Measurements from ENCODE around the gene RAB10.
"Not testable (repeated sequence)": the region's sequence is repeated elsewhere in the genome, so short reads cannot be mapped to it uniquely, and the experiment has no call there.

RAB10 gene

DNA sequence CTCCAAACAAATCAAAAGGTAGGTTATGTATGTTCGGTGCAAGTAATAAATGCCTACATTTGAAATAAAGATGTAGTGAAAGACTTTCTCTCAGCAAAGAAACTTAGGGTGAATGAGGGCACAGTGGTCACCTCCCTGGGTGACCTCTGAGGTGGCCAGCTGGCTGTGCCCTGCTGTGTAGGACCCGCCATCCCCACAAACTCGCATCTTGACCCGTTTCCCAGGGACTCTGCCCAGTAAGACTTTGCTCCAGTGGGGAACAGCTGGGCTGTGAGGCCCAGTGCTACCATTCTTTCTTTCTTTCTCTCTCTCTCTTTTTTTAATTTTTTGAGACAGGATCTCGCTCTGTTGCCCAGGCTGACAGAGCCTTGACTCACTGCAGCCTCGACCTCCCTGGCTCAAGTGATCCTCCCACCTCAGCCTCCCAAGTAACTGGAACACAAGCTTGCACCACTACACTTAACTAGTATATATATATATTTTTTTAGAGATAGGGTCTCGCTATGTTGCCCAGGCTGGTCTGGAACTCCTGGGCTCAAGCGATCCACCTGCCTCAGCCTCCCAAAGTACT is 130.8 kb downstream of the RAB10 start:
- FAIRE-seq, result no peak

DNA sequence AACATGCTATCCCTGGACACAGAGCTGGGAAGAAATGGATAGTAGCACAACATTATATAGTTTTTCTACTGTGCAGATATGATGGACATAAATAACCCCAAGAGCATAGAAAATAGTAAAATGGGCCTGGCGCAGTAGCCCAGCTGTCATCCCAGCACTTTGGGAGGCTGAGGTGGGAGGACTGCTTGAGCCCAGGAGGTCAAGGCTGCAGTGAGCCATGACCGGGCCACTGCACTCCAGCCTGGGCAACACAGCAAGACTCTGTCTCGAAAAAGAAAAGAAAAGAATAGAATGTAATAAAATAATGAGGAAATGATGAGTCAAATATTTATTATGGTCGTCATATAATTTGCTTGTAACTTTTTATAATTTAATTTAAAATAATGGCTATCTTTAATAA is 131.5 kb downstream of the RAB10 start:
- FAIRE-seq, result no peak

DNA sequence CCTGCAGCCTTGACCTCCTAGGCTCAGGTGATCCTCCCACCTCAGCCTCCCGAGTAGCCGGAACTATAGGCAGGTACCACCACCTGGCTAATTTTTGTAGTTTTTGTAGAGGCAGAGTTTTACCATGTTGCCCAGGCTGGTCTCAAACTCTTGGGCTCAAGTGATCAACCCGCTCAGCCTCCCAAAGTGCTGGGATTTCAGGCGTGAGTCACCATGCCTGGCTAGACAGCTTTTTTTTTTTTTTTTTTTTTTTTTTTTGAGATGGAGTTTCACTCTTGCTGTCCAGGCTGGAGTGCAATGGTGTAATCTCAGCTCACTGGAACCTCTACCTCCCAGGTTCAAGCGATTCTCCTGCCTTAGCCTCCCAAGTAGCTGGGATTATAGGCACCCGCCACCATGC is 132.7 kb downstream of the RAB10 start:
- not testable (repeated sequence) for FAIRE-seq

DNA sequence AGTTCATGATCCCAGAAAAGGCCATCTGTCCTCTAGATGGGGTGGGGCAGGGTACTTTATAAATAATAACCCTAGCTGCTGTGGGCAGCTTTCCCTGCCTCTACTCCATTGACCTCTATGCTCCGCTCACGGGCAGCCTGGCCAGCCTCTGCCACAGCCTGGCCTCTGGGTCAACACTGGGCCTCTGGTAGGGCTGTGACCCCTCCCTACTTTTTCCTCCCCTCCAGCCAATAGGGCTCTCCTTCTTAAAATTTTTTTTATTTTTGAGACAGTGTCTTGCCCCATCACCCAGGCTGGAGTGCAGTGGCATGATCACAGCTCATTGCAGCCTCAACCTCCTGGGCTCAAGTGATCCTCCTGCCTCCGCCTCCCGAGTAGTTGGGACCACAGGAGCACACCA is 134.9 kb downstream of the RAB10 start:
- FAIRE-seq, result no peak

DNA sequence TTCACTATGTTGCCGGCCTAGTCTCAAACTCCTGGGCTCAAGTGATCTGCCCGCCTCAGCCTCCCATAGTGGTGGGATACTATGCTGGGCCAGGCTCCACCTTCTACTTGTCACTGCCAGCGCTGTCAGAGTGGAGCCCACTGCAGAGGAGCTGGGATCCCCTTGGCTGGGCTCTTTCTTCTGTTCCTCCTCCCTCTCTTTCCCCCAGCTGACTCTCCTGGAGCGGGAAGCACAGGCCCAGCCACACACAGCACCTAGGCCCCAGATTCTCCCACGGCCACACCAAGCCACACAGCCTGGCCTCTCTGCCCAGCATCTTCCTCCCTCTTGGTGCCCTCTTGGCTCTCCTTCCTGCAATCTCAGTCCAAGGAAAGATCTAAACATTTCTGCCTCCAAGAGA is 135.3 kb downstream of the RAB10 start:
- no peak for FAIRE-seq

DNA sequence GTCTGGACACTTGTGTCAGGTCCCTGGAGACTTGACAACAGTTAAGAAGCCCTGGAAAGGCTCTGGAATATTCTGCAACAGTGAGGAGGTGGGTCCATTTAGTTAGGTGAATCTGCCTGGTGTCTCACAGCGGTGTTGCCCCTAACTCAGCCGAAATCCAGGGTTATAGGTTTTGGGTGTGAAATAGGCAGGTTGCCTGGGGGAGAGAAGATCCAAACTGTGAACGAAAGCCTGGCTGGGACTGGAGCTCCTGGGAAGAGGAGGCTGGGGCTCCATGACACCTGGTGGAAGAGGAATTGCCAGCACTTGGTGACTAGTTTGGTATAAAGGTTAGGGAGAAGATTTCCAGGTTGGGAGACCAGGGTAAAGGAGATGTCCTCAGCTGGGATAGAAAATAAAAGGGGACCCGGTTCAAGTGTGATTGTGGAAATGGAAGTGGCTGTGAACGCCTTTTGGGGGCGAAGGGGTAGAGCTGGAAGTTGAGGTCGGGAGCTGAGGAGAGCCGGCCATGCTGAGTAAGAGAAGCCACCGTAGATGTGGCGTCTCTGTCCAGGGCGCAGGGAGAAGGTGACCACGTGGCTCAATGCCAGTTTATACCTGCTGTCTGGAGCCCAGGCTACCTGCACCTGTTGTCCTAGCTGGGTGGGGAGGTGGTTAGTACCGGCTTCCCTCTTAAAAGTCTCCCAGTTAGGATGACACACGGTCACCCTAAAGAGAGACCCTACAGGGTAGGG is 136.0 kb downstream of the RAB10 start:
- no peak for FAIRE-seq

DNA sequence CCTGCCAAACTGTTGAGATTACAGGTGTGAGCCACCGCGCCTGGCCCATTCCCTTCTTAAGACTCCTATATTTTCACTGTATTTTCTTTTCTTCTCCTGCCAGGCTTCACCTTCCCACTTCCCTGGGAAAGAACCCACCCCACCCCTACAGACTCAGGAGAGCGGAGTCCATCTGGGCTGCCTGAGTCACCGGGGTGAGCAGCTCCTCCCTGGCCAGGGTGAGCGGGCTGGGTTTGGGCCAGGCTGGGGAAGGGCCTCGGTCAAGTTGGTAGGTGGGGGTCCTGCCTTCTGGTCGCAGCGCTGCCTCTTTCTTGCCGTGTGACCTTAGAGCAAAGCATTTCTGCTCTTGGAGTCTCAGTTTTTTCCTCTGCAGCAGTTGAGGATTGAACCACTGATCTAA is 136.9 kb downstream of the RAB10 start:
- FAIRE-seq, result no peak

DNA sequence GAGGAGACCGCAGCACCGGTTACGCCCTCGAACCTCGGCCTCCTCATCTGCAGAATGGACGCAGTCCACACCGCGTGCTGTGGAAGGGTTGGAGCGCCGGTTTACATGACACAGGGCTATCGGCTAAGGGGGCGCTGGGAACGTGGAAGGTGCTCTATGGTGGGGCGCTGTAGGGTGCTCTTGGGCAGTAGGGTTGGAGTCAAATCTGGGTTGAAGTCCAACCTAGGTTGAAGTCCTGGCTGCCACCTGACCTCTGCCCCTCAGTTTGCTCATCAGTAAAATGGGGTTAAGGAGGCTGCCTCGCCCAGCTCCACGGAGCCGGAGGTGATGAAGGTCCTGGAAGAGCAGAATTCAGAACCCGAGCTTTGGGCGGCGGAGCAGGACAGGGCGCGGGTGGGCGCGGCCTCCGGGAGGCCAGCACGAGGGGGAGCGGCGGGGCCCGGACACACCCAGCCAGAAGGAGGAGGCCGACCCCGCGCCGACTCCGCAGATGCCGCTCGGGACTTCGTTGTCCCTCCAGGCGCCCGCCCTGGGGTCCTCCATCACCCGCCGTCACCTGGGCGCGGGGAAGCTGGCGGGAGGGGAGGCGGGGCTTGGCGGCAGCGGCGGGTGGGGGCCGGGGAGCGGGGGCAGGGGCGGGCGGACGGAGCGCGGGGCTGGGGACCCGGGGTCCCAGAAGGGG is 138.4 kb downstream of the RAB10 start:
- FAIRE-seq, result no peak

DNA sequence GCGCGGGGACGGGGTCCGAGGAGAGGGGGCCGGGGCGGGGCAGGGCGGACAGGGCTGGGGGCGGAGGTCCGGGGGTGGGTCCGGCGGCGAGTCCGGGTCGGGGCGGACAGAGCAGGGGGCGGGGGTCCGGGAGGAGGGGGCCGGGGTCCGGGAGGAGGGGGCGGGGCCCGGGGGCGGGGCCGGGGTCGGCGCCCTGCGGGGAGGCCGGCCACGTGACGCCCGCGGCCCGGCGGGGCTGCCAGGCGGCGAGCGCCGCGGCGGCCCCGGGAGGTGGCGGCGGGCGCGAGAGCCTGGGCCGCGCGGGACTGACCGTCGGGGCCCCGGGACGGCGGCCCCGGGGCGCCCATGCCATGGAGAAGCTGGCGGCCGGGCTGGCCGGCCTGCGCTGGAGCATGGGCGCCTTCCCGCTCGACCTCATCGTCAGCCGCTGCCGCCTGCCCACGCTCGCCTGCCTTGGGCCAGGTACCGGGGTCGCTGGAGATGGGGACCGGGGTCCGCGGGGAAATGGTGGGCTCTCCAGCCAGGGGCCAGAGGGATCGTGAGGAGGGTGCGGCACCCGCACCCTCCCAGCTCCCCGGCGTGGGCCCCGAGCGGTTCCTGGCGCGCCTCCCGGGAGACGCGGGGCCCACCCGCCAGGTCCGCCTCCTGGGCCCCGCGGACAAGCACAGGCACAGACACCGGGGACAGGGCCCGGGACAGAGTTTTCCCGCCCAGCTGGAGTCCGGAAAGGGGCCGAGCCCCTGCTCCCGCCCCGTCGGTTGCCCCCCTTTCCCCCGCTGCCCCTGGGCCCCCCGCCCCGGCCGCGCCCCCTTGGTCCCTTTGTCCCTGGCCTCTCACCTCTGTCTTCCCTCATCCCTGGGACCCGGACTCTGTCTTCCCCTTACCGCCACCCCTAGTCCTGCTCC is 139.2 kb downstream of the RAB10 start, which contains the start of gene GAREM2:
TSS of gene GAREM2 (plus strand) at position 218 of the 905 bp plus-strand sequence. CDS start at position 351, 133 bp downstream.
- no peak for FAIRE-seq

DNA sequence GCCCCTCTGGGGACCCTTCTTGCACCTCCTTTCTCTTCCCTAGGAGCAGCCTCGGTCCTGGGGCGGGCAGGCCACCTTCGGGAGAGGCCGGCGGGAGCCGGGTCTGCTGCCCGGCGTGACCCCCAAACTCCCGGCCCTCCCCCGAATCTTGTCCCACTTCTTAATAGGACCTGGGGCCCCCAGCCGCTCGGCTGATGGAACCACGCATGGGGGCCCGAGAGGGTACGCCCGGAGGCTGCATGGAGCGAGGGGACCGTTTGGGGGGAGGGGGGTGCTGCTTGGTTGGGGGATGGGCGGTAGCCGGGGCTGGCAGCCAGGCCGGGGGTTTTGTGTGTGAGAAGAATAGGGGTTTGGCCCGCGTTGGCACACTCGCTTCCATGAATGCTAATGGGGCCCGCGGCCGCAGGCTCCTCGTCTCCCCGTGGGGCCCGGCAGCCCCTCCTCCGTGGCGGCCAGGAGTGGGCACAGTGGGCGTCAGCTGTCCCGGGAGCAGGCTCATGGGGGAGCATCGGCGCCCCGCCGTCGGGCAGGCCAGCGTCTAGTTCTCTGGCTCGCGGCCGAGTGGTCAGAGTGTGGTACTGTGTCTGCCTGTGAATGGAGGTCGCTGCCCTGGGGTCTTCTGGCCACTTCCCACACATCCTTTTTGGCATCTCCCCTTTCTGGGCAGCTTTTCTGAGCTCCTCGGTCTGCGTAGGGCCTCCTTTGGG is 140.0 kb downstream of the RAB10 start:
- FAIRE-seq, result no peak

DNA sequence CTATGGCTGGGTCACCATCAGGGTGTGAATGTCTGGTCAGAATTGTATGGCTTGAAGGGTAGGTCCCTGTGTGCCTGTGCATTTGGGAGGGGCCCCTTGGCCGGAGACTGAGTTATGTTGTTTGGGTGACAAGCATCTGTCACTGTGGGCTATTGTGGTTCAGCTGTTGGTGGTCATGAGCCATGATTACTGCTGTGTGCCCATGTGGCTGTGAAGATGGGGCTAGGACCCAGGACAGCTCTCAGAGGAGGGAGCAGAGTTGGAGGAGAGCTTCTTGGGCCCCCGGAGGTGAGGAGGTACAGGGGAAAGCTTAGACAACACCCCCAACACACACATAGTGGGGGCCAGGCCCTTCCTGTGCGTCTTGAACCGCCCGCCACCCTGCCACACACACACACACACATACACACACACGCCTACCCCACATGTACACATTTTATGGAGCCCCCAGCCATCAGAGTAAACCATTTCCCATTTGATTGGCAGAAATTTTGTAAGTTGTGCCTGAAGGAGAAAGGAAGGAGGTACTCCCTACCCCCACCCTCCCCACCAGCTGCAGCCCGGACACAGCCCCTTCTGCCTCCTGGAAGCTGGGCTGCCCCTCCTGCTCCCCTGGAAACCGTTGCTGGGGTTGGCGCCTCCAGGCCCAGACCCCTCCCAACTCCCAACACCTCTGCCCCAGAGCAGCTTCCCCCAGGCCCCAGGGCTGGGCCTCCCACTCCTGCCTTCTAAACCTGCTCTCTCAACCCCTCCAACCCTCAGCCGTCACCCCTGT is 141.0 kb downstream of the RAB10 start:
- FAIRE-seq, result no peak

DNA sequence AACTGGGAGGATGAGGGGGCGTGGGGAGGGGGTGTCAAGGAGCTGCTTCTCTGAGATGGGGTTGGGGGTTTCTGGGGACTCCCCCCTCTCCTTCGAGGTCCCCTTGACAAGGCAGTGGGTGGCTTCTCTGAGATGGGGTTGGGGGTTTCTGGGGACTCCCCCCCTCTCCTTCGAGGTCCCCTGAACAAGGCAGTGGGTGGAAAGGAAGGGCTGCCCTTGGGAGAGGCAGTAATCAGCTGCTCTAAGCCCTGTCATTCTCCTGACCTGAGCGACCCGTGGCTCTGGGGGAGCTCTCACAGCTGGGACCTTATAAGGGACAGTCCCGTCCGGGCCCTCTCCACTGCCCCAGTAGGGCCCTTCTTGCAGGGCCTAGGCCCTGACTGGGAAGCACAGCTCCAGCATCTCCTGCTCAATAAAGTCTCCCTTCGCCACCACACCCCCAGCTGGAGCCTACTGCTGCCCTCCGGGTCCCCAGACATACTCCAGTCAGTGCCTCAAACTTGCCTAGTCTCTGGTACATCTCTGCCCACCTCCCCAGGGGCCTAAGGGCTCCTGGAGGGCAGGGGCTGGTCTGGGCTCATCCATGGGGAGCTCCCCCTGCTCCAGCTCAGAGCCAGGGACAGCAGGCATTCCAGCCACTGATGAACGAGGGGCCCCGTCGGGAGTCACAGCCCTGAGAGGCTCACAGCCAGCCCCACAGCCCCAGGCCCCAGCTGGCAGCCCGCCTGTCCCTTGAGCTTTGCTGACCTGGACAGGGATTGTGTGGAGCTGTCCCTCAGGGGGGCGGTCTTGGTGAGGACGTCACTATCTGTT is 141.8 kb downstream of the RAB10 start:
- FAIRE-seq, result no peak

DNA sequence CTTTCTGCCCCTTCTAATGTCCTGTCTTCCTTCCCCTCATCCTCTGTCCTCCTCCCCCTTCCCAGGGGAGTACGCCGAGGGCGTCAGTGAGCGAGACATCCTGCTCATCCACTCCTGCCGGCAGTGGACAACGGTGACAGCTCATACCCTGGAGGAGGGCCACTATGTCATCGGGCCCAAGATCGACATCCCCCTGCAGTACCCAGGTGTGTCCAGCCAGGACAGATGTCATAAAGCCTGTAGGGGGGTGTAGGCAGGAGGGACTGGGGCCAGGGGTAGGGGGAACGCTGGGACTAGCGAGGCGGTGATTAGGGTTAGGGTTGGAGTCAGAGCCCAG is 142.4 kb downstream of the RAB10 start:
- FAIRE-seq, result no peak

DNA sequence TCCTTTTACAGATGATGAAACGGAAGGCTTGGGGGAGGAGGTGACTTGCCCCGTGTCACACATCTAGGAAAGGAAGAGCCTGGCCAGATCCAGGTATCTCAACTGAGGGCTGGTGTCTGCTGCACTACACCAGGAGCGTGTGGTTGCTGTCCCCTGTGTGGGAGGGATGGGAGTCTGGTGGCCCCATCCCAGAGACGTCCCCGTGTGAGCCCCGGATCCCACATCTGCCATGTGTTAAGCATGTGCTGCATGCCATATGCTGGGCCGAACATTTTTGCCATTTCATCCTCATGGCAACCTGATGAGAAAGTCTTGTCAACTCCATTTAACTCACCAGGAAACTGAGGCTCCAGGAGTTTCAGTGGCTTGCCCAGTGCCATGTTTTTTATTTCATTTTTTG is 143.2 kb downstream of the RAB10 start:
- FAIRE-seq, result no peak

DNA sequence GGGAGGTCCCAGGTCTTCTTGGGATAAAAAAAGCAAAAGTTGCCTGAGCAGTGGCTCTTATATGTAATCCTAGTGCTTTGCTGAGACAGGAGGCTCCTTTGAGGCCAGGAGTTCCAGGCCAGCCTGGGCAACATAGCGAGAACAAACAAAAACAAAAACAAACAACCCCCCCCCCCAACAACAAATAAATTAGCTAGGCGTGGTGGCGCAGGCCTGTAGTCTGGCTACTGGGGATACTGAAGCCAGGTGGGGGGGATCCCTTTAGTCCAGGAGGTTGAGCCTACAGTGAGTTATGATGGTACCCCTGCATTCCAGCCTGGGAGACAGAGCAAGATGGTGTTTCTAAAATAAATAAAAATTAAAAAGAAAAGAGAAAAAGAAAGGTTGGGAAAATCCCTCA is 144.4 kb downstream of the RAB10 start:
- FAIRE-seq, result no peak

DNA sequence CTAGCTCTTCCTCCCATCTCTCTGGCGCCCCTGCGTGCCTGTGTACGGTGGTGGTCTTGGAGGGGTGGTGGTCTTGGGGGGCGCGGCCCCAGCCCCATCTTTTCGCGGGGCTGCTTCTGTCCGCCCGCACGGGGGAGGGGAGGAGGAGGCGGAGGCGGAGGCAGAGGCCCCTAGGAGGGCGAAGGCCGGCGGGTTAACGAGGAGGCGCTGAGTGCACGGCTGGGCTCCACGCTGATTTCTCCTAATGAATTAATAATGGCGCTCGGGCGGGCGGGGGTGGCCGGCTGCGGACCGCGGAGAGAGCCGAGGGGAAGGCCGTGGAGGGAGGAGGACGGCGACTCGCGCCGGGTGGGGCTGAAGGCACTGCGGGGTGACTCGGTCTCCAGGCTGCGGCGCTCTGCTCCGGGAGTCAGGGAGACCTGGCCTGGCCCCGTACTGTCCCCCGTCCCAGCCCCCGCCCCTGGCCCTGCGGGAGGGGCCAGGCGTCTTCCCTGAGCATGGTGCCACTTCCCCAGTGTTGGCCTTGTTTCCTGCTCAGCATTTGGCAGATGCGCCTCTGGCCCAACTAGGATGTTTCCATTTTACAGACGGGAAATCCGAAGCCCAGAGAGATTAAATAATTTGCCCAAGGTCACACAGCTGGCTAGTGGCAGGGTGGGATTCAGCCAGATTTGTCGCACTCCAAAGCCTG is 145.0 kb downstream of the RAB10 start:
- no peak for FAIRE-seq

DNA sequence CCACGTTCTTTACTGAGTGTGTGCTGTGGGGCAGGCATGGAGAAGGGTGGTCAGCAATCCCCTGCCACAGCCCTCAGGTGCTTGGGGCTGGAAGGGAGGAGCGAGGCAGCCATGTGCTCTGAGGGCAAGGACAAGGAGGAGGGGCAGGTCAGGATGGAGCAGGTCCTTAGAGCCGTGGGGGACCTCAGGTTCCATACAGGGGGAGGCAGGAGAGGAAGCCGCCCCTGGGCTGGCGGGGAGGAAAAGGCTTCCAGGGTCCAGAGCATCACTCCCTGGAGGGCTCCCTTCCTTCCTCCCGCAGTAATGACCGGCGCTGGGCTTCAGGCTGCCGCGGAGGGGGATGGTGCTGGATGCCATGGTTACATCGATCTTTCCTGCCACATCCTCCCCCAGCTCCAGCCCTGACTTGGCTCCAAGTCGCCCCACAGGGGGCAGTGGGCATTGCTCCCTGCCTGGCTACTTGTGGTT is 145.6 kb downstream of the RAB10 start:
- FAIRE-seq, result no peak

DNA sequence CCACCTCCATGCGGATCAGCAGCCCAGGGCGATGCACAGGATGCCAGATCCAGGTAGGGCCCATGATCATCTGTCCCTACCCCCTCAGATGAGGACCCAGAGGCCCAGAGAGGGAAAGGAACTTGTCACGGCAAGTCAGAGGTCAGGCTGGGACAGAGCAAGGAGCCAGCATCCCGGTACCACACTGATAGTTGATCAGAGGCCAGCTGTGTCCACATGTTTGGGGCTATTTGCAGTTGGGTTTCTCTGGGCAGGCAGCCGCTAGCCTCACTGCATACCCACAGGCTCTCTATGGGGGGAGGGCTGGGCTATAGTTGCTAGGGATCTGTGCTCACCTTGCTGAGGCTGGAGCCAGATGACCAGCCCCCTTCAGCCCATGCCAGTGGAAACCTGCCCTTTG is 148.6 kb downstream of the RAB10 start:
- FAIRE-seq, result no peak

DNA sequence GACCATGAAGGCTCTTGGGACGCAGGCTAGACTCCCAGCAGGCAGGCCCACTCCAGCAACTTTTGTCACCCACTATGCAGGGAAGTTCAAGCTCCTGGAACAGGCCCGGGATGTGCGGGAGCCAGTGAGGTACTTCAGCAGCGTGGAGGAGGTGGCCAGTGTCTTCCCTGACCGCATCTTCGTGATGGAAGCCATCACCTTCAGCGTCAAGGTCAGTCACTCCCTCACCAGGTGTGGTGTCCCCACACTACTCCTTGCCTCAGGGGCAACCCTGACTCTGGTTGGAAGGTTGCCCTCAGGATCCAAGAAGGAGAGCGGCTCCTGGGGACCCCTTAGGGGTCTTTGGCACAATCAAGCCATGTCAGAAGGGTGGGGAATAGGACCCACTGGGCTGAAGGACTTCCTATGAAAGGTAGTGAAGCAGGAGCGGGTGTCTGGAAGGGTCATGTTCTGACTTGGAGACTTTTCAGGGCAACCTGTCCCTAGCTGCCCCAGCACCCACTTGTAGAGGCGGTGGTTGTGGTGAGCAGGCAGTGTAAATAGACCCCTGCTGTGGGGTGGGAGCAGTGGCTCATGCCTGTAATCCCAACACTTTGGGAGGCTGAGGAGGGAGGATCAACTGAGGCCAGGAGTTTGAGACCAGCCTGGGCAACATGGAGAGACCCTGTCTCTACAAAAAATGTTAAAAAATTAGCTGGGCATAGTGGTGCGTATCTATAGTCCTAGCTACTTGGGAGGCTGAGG is 149.2 kb downstream of the RAB10 start:
- FAIRE-seq, result no peak
